Bone marrow (tissue), 2 donors: ENCODE data around the gene WFDC12.
"Not testable (repeated sequence)": the region's sequence is repeated elsewhere in the genome, so short reads cannot be mapped to it uniquely, and the experiment has no call there.

Source experiments
- DNase-seq, 2 donors: peaks; one replicate each; lab custom pipeline; 2025; lab: John Stamatoyannopoulos, UW

Gene WFDC12

GRCh38 chr20:45124365-45124764 is at the start of gene WFDC12:
WFDC12 (minus strand) TSS chr20:45124465; CDS start chr20:45124447, 18 bp downstream.
- no peak for DNase-seq

GRCh38 chr20:45173522-45173921 is 49.3 kb upstream of the WFDC12 start:
- DNase-seq = no peak

GRCh38 chr20:45164906-45165305 is 40.6 kb upstream of the WFDC12 start:
- no peak for DNase-seq

- DNase-seq = no peak
Measured at GRCh38 chr20:45163083-45163803, 39.0 kb upstream of the WFDC12 start.

- no peak for DNase-seq
Measured at GRCh38 chr20:45157962-45158361, 33.7 kb upstream of the WFDC12 start.

GRCh38 chr20:45156713-45157112 is 32.4 kb upstream of the WFDC12 start:
- DNase-seq = no peak

- DNase-seq = not testable (repeated sequence)
Measured at GRCh38 chr20:45154794-45155193, 30.5 kb upstream of the WFDC12 start.

- no peak for DNase-seq
Measured at GRCh38 chr20:45154183-45154582, 29.9 kb upstream of the WFDC12 start.

GRCh38 chr20:45153752-45154151 is 29.5 kb upstream of the WFDC12 start:
- no peak for DNase-seq

- DNase-seq = no peak
Measured at GRCh38 chr20:45153147-45153546, 28.9 kb upstream of the WFDC12 start.

GRCh38 chr20:45152405-45152804 is 28.1 kb upstream of the WFDC12 start:
- no peak for DNase-seq

- no peak for DNase-seq
Measured at GRCh38 chr20:45149062-45149461, 24.8 kb upstream of the WFDC12 start.

- no peak for DNase-seq
Measured at GRCh38 chr20:45140836-45141235, 16.6 kb upstream of the WFDC12 start.

- not testable (repeated sequence) for DNase-seq
Measured at GRCh38 chr20:45139733-45140375, 15.6 kb upstream of the WFDC12 start.

GRCh38 chr20:45138561-45139300 is 14.5 kb upstream of the WFDC12 start:
- DNase-seq = peak in 1 of 2 donors; percentile 41

- no peak for DNase-seq
Measured at GRCh38 chr20:45136911-45137310, 12.6 kb upstream of the WFDC12 start.

- DNase-seq = no peak
Measured at GRCh38 chr20:45128099-45128498, 3.8 kb upstream of the WFDC12 start.

- DNase-seq = no peak
Measured at GRCh38 chr20:45121388-45121787, 2.9 kb downstream of the WFDC12 start.

GRCh38 chr20:45119556-45120266 is 4.6 kb downstream of the WFDC12 start:
- no peak for DNase-seq

- DNase-seq = no peak
Measured at GRCh38 chr20:45118028-45118427, 6.2 kb downstream of the WFDC12 start.

- no peak for DNase-seq
Measured at GRCh38 chr20:45117581-45117980, 6.7 kb downstream of the WFDC12 start.

GRCh38 chr20:45115829-45116228 is 8.4 kb downstream of the WFDC12 start:
- DNase-seq = no peak
